HG02938 (cell line): ENCODE results near the gene ZFYVE27.
"Not testable (repeated sequence)": the region's sequence is repeated elsewhere in the genome, so short reads cannot be mapped to it uniquely, and the experiment has no call there.

ENCODE experiments used
- ATAC-seq: cut with Tn5 transposase; IDR thresholded peaks from one replicate; pipeline ENCODE4 v1.9.1; 2021; ENCODE audit warnings: mild to moderate bottlenecking, moderate library complexity; ENCODE audit not compliant: unreplicated experiment

The ZFYVE27 gene

GRCh38 chr10:97736902-97737769 lies at the start of gene ZFYVE27:
Gene ZFYVE27 (plus strand): TSS chr10:97737128. CDS start chr10:97738478, 1,350 bp downstream.
- ATAC-seq, result peak; percentile 85

GRCh38 chr10:97687785-97688781 lies 48.8 kb upstream of the ZFYVE27 start:
- no peak for ATAC-seq

GRCh38 chr10:97689559-97690020 lies 47.3 kb upstream of the ZFYVE27 start:
- no peak for ATAC-seq

- ATAC-seq, result no peak
Observed at GRCh38 chr10:97690133-97690532, 46.8 kb upstream of the ZFYVE27 start.

- ATAC-seq, result not testable (repeated sequence)
Observed at GRCh38 chr10:97698072-97698655, 38.8 kb upstream of the ZFYVE27 start.

GRCh38 chr10:97701438-97702069 lies 35.4 kb upstream of the ZFYVE27 start:
- peak; percentile 85 for ATAC-seq

- no peak for ATAC-seq
Observed at GRCh38 chr10:97703398-97704067, 33.4 kb upstream of the ZFYVE27 start.

- ATAC-seq, result no peak
Observed at GRCh38 chr10:97704341-97704740, 32.6 kb upstream of the ZFYVE27 start.

- ATAC-seq, result no peak
Observed at GRCh38 chr10:97705006-97705670, 31.8 kb upstream of the ZFYVE27 start.

GRCh38 chr10:97707134-97707861 lies 29.6 kb upstream of the ZFYVE27 start:
- no peak for ATAC-seq

GRCh38 chr10:97708167-97708566 lies 28.8 kb upstream of the ZFYVE27 start:
- ATAC-seq, result no peak

GRCh38 chr10:97708976-97709946 lies 27.7 kb upstream of the ZFYVE27 start:
- no peak for ATAC-seq

GRCh38 chr10:97711640-97712572 lies 25.0 kb upstream of the ZFYVE27 start:
- ATAC-seq, result no peak

- ATAC-seq, result no peak
Observed at GRCh38 chr10:97713339-97713825, 23.5 kb upstream of the ZFYVE27 start, which contains the start of gene MARVELD1. Gene MARVELD1 (plus strand): TSS chr10:97713730. CDS start chr10:97713877, 147 bp downstream.

- peak; percentile 66 for ATAC-seq
Observed at GRCh38 chr10:97713826-97714400, 23.0 kb upstream of the ZFYVE27 start.
